HEK293 (cell line): ENCODE data around the gene PPARG.

ENCODE experiments used
- ZNF2 ChIP-seq: fragments of 450-650 bp; formaldehyde crosslinking; IDR thresholded peaks from 2 replicates; pipeline ENCODE4 v1.5.1; 2016; ENCODE audit warnings: missing biosample characterization, missing genetic modification characterization
- ZNF302 ChIP-seq: fragments of 450-650 bp; formaldehyde crosslinking; IDR thresholded peaks from 2 replicates; pipeline ENCODE4 v1.5.1; 2016; ENCODE audit warnings: missing biosample characterization, missing genetic modification characterization, low read depth
- TF ChIP-seq, protein P1 (sequence below): fragments of 450-650 bp; formaldehyde crosslinking; IDR thresholded peaks from 2 replicates; pipeline ENCODE4 v1.5.1; 2016; ENCODE audit warnings: missing biosample characterization, missing genetic modification characterization

DNA sequence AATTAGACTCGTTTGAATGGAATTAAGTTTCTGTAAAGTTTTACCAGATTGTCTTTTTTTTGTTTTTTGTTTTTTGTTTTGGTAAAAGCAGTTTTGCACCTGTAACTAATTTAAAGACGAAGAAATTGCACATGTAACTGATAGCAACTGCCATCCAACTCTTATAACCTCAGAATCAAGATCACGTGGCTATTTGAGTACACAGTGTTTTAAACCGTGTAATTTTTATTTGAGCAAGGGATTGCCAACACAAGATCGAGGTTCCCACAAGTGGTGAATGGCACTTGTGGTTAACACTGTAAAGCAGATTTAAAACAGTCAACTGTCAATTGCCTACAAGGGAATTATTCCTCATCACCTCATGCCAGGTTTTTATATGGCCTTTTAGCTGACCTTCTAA is 67.3 kb downstream of the PPARG start:
- TF ChIP-seq, protein P1, sequence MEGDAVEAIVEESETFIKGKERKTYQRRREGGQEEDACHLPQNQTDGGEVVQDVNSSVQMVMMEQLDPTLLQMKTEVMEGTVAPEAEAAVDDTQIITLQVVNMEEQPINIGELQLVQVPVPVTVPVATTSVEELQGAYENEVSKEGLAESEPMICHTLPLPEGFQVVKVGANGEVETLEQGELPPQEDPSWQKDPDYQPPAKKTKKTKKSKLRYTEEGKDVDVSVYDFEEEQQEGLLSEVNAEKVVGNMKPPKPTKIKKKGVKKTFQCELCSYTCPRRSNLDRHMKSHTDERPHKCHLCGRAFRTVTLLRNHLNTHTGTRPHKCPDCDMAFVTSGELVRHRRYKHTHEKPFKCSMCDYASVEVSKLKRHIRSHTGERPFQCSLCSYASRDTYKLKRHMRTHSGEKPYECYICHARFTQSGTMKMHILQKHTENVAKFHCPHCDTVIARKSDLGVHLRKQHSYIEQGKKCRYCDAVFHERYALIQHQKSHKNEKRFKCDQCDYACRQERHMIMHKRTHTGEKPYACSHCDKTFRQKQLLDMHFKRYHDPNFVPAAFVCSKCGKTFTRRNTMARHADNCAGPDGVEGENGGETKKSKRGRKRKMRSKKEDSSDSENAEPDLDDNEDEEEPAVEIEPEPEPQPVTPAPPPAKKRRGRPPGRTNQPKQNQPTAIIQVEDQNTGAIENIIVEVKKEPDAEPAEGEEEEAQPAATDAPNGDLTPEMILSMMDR (tag by site-specific recombination), result no peak
- TF ChIP-seq ZNF302, result no peak
- no peak for TF ChIP-seq ZNF2
